NT2/D1 (cell line): Measurements from ENCODE around the gene MAK.

Experiments used
- SUZ12 ChIP-seq: IDR thresholded peaks from 2 replicates; pipeline ENCODE4 v1.6.1; 2011; ENCODE audit not compliant: insufficient read length, insufficient read depth; ENCODE audit errors: extremely low read depth
- YY1 ChIP-seq: IDR thresholded peaks from 2 replicates; pipeline ENCODE4 v1.6.1; 2011; ENCODE audit not compliant: insufficient read length, insufficient read depth
- ZNF274 ChIP-seq: IDR thresholded peaks from 2 replicates; pipeline ENCODE4 v1.6.1; 2011; ENCODE audit warnings: mild to moderate bottlenecking, low read depth, low read length

GRCh38 chr6:10837995-10838793, at the start of gene MAK:
- no peak for TF ChIP-seq YY1
- no peak for TF ChIP-seq ZNF274
- TF ChIP-seq SUZ12 = no peak
